Measurements from ENCODE around the gene SCRN2. TPM values are rescaled to one million over a fixed set of nuclear protein-coding genes. Genes with fewer than 3 reads are reported as not detected.

Gene SCRN2
- total RNA-seq, 4 donors from 2014 or later = 43.6 to 72.6 (median 60.3) TPM

- ATAC-seq (ENCODE audit: low FRiP score) (no peak), DNase-seq (ENCODE audit: low spot score) (no peak)
- TF ChIP-seq, protein P1, sequence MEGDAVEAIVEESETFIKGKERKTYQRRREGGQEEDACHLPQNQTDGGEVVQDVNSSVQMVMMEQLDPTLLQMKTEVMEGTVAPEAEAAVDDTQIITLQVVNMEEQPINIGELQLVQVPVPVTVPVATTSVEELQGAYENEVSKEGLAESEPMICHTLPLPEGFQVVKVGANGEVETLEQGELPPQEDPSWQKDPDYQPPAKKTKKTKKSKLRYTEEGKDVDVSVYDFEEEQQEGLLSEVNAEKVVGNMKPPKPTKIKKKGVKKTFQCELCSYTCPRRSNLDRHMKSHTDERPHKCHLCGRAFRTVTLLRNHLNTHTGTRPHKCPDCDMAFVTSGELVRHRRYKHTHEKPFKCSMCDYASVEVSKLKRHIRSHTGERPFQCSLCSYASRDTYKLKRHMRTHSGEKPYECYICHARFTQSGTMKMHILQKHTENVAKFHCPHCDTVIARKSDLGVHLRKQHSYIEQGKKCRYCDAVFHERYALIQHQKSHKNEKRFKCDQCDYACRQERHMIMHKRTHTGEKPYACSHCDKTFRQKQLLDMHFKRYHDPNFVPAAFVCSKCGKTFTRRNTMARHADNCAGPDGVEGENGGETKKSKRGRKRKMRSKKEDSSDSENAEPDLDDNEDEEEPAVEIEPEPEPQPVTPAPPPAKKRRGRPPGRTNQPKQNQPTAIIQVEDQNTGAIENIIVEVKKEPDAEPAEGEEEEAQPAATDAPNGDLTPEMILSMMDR (IDR thresholded peaks at IDR 0.05) = no peak
Observed at GRCh38 chr17:47792979-47793378, 48.1 kb downstream of the SCRN2 start.

DNA sequence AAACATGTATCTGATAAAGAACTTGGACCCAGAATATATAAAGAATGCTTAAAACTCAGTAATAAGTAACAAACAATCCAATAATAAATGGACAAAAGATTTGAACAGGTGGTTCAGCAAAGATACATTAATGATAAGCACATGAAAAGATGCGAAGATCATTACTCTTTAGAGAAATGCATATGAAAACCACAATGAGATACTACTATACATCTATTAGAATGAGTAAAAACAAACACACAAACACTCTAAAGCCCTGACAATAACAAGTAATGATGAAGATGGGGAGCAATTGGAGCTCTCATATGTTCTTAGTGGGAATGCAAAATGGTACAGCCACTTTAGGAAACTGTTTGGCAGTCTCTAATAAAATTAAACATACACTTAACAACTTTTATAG, 48.6 kb downstream of the SCRN2 start:
- ATAC-seq (ENCODE audit: low FRiP score) (no peak), DNase-seq (ENCODE audit: low spot score) (no peak)
- TF ChIP-seq, protein P1 (IDR thresholded peaks at IDR 0.05) = no peak

GRCh38 chr17:47791025-47791424, 50.0 kb downstream of the SCRN2 start:
- DNase-seq (ENCODE audit: low spot score) = no peak
- TF ChIP-seq, protein P1 (IDR thresholded peaks at IDR 0.05) = no peak
- ATAC-seq (ENCODE audit: low FRiP score) = no peak

GRCh38 chr17:47789611-47790561, 51.2 kb downstream of the SCRN2 start:
- peak; percentile 70 for ATAC-seq (ENCODE audit: low FRiP score)
- TF ChIP-seq, protein P1 (IDR thresholded peaks at IDR 0.05) = no peak
- no peak for DNase-seq (ENCODE audit: low spot score)

Other genes starting within 250 kb of the SCRN2 start
- 100 to 1,000 TPM; 193 to 335 (median 207) TPM for gene KPNB1, start 191.4 kb downstream of the SCRN2 start, total RNA-seq
- 10 to 100 TPM in 3 of 4 donors, 1 to 10 TPM in 1; 4.0 to 15.6 (median 10.5) TPM for gene TBKBP1, start 147.1 kb downstream of the SCRN2 start, total RNA-seq
- 1 to 10 TPM in 3 of 4 donors, under 1 TPM in 1; 0.46 to 4.6 (median 2.0) TPM for gene TBX21, start 108.0 kb downstream of the SCRN2 start, total RNA-seq
- 10 to 100 TPM in 1 of 4 donors, 1 to 10 TPM in 3; 2.6 to 13.9 (median 4.6) TPM for gene OSBPL7, start 19.5 kb downstream of the SCRN2 start, total RNA-seq
- 10 to 100 TPM; 23.1 to 50.5 (median 36.8) TPM for gene MRPL10, start 9.7 kb downstream of the SCRN2 start, total RNA-seq
- under 1 TPM in 1 of 4 donors, not detected in 3; 0.24 TPM for gene LRRC46, start 9.6 kb downstream of the SCRN2 start, total RNA-seq
- 1 to 10 TPM in 3 of 4 donors, under 1 TPM in 1; 0.74 to 1.7 (median 1.2) TPM for gene SP6, start 9.9 kb upstream of the SCRN2 start, total RNA-seq
- 1 to 10 TPM; 2.9 to 8.5 (median 6.9) TPM for gene SP2, start 55.0 kb upstream of the SCRN2 start, total RNA-seq
- 10 to 100 TPM; 20.1 to 39.7 (median 30.8) TPM for gene PNPO, start 100.3 kb upstream of the SCRN2 start, total RNA-seq
- 1 to 10 TPM in 2 of 4 donors, not detected in 2; 2.4 to 6.6 TPM for gene PRR15L, start 116.6 kb upstream of the SCRN2 start, total RNA-seq
- gene CDK5RAP3, start 129.8 kb upstream of the SCRN2 start, total RNA-seq = 100 to 1,000 TPM in 2 of 4 donors, 10 to 100 TPM in 2; 72.4 to 156 (median 100) TPM
- gene COPZ2, start 196.5 kb upstream of the SCRN2 start, total RNA-seq = 10 to 100 TPM; 43.8 to 61.8 (median 49.7) TPM
- 100 to 1,000 TPM; 144 to 255 (median 168) TPM for gene NFE2L1, start 207.1 kb upstream of the SCRN2 start, total RNA-seq

All from omental fat pad (tissue), 4 donors.